K562 (cell line): Measurements from ENCODE around the gene PIK3CG. TPM values are rescaled to one million over a fixed set of nuclear protein-coding genes. Genes with fewer than 3 reads are reported as not detected.

ENCODE experiments used
- ATAC-seq: fragments of 200-7000 bp; cut with Tn5 transposase; 3 replicates; pipeline ENCODE4 v1.9.1; 2020; ENCODE audit warnings: moderate library complexity
- BruUV-seq: library from RNA; stranded (reverse); fragments of 400-500 nt; replicated peaks from 2 replicates; lab custom pipeline; 2021; lab: Mats Ljungman, UMichigan
- CTCF ChIA-PET: fragments of 300-600 bp; formaldehyde crosslinking; extraction: SDS; loops from one replicate; lab custom pipeline; 2021; ENCODE audit warnings: low intra/inter-chr PET ratio; lab: Yijun Ruan, JAX
- POLR2A ChIA-PET: fragments of 300-600, 350-650 bp; sonication (Branson Sonifier 250); formaldehyde crosslinking; extraction: SDS; loops from one replicate; lab custom pipeline; 2021; ENCODE audit warnings: antibody characterized with exemption, inconsistent platforms; lab: Yijun Ruan, JAX
- DNase-seq, 4 experiments: peaks; one replicate each; pipeline versions ENCODE4 v3.0.0 to v3.0.0-alpha.2; 2011 to 2018; ENCODE audit warnings: low spot score in 3 of 4, mixed read lengths in 3 of 4; ENCODE audit errors: extremely low read depth in 1 of 4
- FAIRE-seq: peaks from 2 replicates; lab custom pipeline; 2011; peaks lifted over from hg19 to GRCh38; lab: Jason Lieb, UNC
- H2AFZ ChIP-seq: 2 replicates; pipeline ENCODE4 v1.6.0; 2011; ENCODE audit warnings: low read depth, low read length, control low read depth, inconsistent platforms
- H3K27ac ChIP-seq: fragments of 200-600 bp; 3 replicates; pipeline ENCODE4 v1.8.0; 2011; ENCODE audit warnings: low read depth, mild to moderate bottlenecking, control low read depth, inconsistent platforms, low read length, moderate library complexity, mixed read lengths; ENCODE audit errors: extremely low read depth
- H3K27me3 ChIP-seq, 2 experiments: fragments of 300-600 bp in 1 of 2; 2 replicates in 1 of 2; 3 replicates in 1 of 2; pipeline versions ENCODE4 v1.6.0 to v1.8.0; 2011; ENCODE audit warnings: inconsistent platforms in 2 of 2, low read length in 2 of 2, mild to moderate bottlenecking in 1 of 2, mixed read lengths in 1 of 2, moderate library complexity in 1 of 2; ENCODE audit not compliant: control insufficient read depth in 2 of 2, insufficient read depth in 2 of 2
- H3K36me3 ChIP-seq: fragments of 300-600 bp; 3 replicates; pipeline ENCODE4 v1.8.0; 2011; ENCODE audit warnings: mild to moderate bottlenecking, low read length, inconsistent platforms; ENCODE audit not compliant: control insufficient read depth, insufficient read depth
- H3K4me1 ChIP-seq, 2 experiments: fragments of 200-600 bp in 1 of 2; replicated peaks in 1 of 2; 2 replicates in 1 of 2; 3 replicates in 1 of 2; pipeline versions ENCODE4 v1.5.1 to v1.8.0; 2011; ENCODE audit warnings: inconsistent platforms in 2 of 2, low read length in 2 of 2, mild to moderate bottlenecking in 1 of 2, mixed read lengths in 1 of 2, moderate library complexity in 1 of 2; ENCODE audit not compliant: control insufficient read depth in 2 of 2, insufficient read depth in 2 of 2
- H3K4me2 ChIP-seq: 2 replicates; pipeline ENCODE4 v1.6.1; 2011; ENCODE audit warnings: low read length, control low read depth, inconsistent platforms, mixed read lengths; ENCODE audit not compliant: insufficient read depth
- H3K4me3 ChIP-seq: fragments of 200-600 bp; sonication (generic), shearing (Covaris generic); 2 replicates; pipeline ENCODE4 v1.5.1; 2016; ENCODE audit warnings: control low read depth, inconsistent platforms
- H3K79me2 ChIP-seq: fragments of 200-600 bp; 3 replicates; pipeline ENCODE4 v1.8.0; 2011; ENCODE audit warnings: low read length, inconsistent platforms; ENCODE audit not compliant: control insufficient read depth, insufficient read depth
- H3K9ac ChIP-seq, 2 experiments: 2 replicates each; pipeline versions ENCODE4 v1.6.0 to v1.6.1; 2011; ENCODE audit warnings: low read depth in 2 of 2, low read length in 2 of 2, control low read depth in 1 of 2, inconsistent platforms in 1 of 2, mild to moderate bottlenecking in 1 of 2, mixed read lengths in 1 of 2; ENCODE audit not compliant: insufficient read depth in 1 of 2
- H3K9me1 ChIP-seq: one replicate; pipeline ENCODE4 v1.6.0; 2011; ENCODE audit warnings: inconsistent platforms, mild to moderate bottlenecking, low read length, moderate library complexity; ENCODE audit not compliant: control insufficient read depth, insufficient read depth
- H3K9me3 ChIP-seq: replicated peaks from 2 replicates; pipeline ENCODE4 v1.5.1; 2011; ENCODE audit warnings: low read depth, low read length, inconsistent platforms; ENCODE audit not compliant: control insufficient read depth, insufficient read depth
- H4K20me1 ChIP-seq: replicated peaks from 2 replicates; pipeline ENCODE4 v1.6.1; 2011; ENCODE audit warnings: low read length, inconsistent platforms, mixed read lengths; ENCODE audit not compliant: control insufficient read depth, insufficient read depth
- EP400 ChIP-seq: fragments of 450-650 bp; IDR thresholded peaks from 2 replicates; pipeline ENCODE4 v1.6.1; 2017; ENCODE audit warnings: antibody characterized with exemption, mild to moderate bottlenecking, moderate library complexity
- FOXA1 ChIP-seq: fragments of 450-650 bp; IDR thresholded peaks from 2 replicates; pipeline ENCODE4 v1.6.1; 2016; ENCODE audit warnings: mild to moderate bottlenecking, borderline replicate concordance
- FUS ChIP-seq: fragments of 200-400 bp; formaldehyde crosslinking; optimal IDR thresholded peaks from 2 replicates; pipeline ENCODE3; 2017; ENCODE audit warnings: low read depth, low read length
- MLX ChIP-seq, 2 experiments: fragments of 450-650 bp in 1 of 2; sonication (generic) in 1 of 2; formaldehyde crosslinking; conservative IDR thresholded peaks; 2 replicates each; pipeline versions ENCODE4 v1.4.0 to v1.8.1; 2020 to 2022; ENCODE audit warnings: mild to moderate bottlenecking in 1 of 2, missing genetic modification reagents in 1 of 2
- RBM15 ChIP-seq: fragments of 200-400 bp; formaldehyde crosslinking; IDR thresholded peaks from 2 replicates; pipeline ENCODE4 v1.6.1; 2018; ENCODE audit warnings: mild to moderate bottlenecking, low read length, moderate library complexity; ENCODE audit not compliant: insufficient read depth
- SAFB ChIP-seq: fragments of 200-400 bp; formaldehyde crosslinking; IDR thresholded peaks from 2 replicates; pipeline ENCODE4 v1.6.1; 2017; ENCODE audit warnings: low read depth, low read length, borderline replicate concordance
- SP2 ChIP-seq: IDR thresholded peaks from 2 replicates; pipeline ENCODE4 v1.6.1; 2011; ENCODE audit warnings: mild to moderate bottlenecking, low read depth, low read length, moderate library complexity; ENCODE audit not compliant: poor library complexity, severe bottlenecking; ENCODE audit errors: extremely low read depth
- ZBTB7A ChIP-seq: IDR thresholded peaks from 2 replicates; pipeline ENCODE4 v1.6.1; 2011; ENCODE audit warnings: low read depth, mild to moderate bottlenecking, low read length, moderate library complexity, borderline replicate concordance; ENCODE audit not compliant: control insufficient read depth
- ZKSCAN8 ChIP-seq: fragments of 200-800 bp; sonication (Bioruptor generic); IDR thresholded peaks from 2 replicates; pipeline ENCODE4 v1.6.1; 2016; ENCODE audit warnings: missing genetic modification characterization, missing compliant biosample characterization
- ZNF224 ChIP-seq: sonication (generic); formaldehyde crosslinking; IDR thresholded peaks from 2 replicates; pipeline ENCODE4 v1.8.0; 2022; ENCODE audit warnings: mild to moderate bottlenecking, missing genetic modification reagents
- ZNF76 ChIP-seq: fragments of 250-450 bp; sonication (Bioruptor Pico); IDR thresholded peaks from 2 replicates; pipeline ENCODE4 v1.4.0; 2020; ENCODE audit warnings: mild to moderate bottlenecking, moderate library complexity, borderline replicate concordance
- WGBS: fragments of 100-300 bp; shearing (Covaris generic); methylation state at CpG from one replicate; pipeline ENCODE4 v1.1.6; 2016; ENCODE audit warnings: low coverage, mixed read lengths; ENCODE audit not compliant: insufficient coverage; ENCODE audit errors: missing lambda C conversion rate; 5-methylcytosine and 5-hydroxymethylcytosine counted together
- in situ Hi-C: fragments of 300-500 bp; cut with MboI; formaldehyde crosslinking; loops from 4 replicates; pipeline ENCODE4 v1.15.0; 2018; ENCODE audit warnings: inconsistent platforms, mixed read lengths
- intact Hi-C: fragments of 100-400 bp; cut with micrococcal nuclease; formaldehyde crosslinking; loops from 2 replicates; pipeline ENCODE4 v1.14.2; 2022
- polyA plus RNA-seq, 8 experiments: library from polyadenylated mRNA; depleted of rRNA in 4 of 8; stranded (reverse) in 5 of 8; unstranded in 3 of 8; fragments of >200 nt; fragmentation: Nextera tagmentation in 2 of 8; fragmentation: Illumina TruSeq in 1 of 8; extraction: Ambion mirVana in 2 of 8; extraction: Trizol in 1 of 8; gene quantifications; 2 replicates each; pipeline versions ENCODE4 v1.2.1 to v1.2.3, GENCODE V29; 2011 to 2014; ENCODE audit warnings: inconsistent platforms in 1 of 8, missing spikeins in 1 of 8
- total RNA-seq, 7 experiments: library from RNA; depleted of rRNA in 6 of 7; stranded (reverse); fragments of >200 nt in 6 of 7; fragmentation: Illumina TruSeq in 2 of 7; extraction: Trizol in 2 of 7; gene quantifications; 2 replicates each; pipeline versions ENCODE4 v1.2.1 to v1.2.3, GENCODE V29; 2011 to 2021; ENCODE audit warnings: low replicate concordance in 1 of 7
- TF ChIP-seq, protein P1 (sequence below): fragments of 250-450 bp; sonication (Bioruptor Pico); IDR thresholded peaks from 2 replicates; pipeline ENCODE4 v1.5.0; 2021

Gene PIK3CG
- total and polyA plus RNA-seq, 9 of the 15 experiments (the other 6 are each of a cell fraction or from before 2014, with no cell fraction given): 5.3 to 42.5 (median 29.0) TPM

- ChIA-PET POLR2A (no interaction called here), CTCF (no interaction called here)
- in situ Hi-C loops: no loop called here
- Histone ChIP-seq H3K9ac (no peak overlapping the region), H3K27ac (no peak overlapping the region), H3K9me1 (no peaks in the 10 kb centered on the region), H3K4me3 (no peak overlapping the region), H3K9me3 (no peaks in the 10 kb centered on the region), H4K20me1 (no peaks in the 10 kb centered on the region), H3K36me3 (no peaks in the 10 kb centered on the region), H3K4me1 (no peaks in the 10 kb centered on the region; a peak in 1 of 5 replicates), H2AFZ (no peak overlapping the region), H3K79me2 (no peaks in the 10 kb centered on the region), H3K27me3 (no peaks in the 10 kb centered on the region), H3K4me2 (no peak overlapping the region)
- ATAC-seq (no peak), DNase-seq (no peak), FAIRE-seq (no peak)
- TF ChIP-seq ZKSCAN8 (CRISPR knock-in tag) (no peak), ZNF76 (CRISPR knock-in tag) (no peak), MLX (CRISPR knock-in tag; conservative IDR thresholded peaks at IDR 0.05) (no peak), FUS (no peak), FOXA1 (no peak), ZNF224 (CRISPR knock-in tag) (no peak), SAFB (no peak), EP400 (no peak), SP2 (no peak), RBM15 (no peak), ZBTB7A (no peak)
- TF ChIP-seq, protein P1, sequence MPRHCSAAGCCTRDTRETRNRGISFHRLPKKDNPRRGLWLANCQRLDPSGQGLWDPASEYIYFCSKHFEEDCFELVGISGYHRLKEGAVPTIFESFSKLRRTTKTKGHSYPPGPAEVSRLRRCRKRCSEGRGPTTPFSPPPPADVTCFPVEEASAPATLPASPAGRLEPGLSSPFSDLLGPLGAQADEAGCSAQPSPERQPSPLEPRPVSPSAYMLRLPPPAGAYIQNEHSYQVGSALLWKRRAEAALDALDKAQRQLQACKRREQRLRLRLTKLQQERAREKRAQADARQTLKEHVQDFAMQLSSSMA: no peak
- BruUV-seq: no TSS peak
- 19% methylated on average over 2 of the region's 2 CpGs for WGBS
- intact Hi-C loops: no loop called here
Measured at GRCh38 chr7:106836816-106837215, 28.3 kb upstream of the PIK3CG start.
